AG04449 (cell line): ENCODE results near the gene ERG28.

Experiments used
- CTCF ChIA-PET: fragments of 350-600 bp; formaldehyde crosslinking; extraction: SDS; loops from one replicate; lab custom pipeline; 2021; ENCODE audit warnings: antibody characterized with exemption; lab: Yijun Ruan, JAX
- POLR2A ChIA-PET: fragments of 400-600, 350-600 bp; formaldehyde crosslinking; extraction: SDS; loops from one replicate; lab custom pipeline; 2020; ENCODE audit warnings: antibody characterized with exemption, inconsistent platforms; lab: Yijun Ruan, JAX
- DNase-seq: peaks from one replicate; pipeline ENCODE4 v3.0.0-alpha.2; 2010; ENCODE audit warnings: low read depth, low spot score
- H3K4me3 ChIP-seq: 2 replicates; pipeline ENCODE4 v1.5.1; 2011; ENCODE audit warnings: low read depth, mild to moderate bottlenecking, control low read depth, low read length
- TF ChIP-seq, protein P1 (sequence below): IDR thresholded peaks from one replicate; pipeline ENCODE4 v1.5.1; 2011; ENCODE audit warnings: mild to moderate bottlenecking, moderate library complexity, low read length, control low read depth, inconsistent platforms; ENCODE audit not compliant: insufficient read depth; ENCODE audit errors: missing control alignments

The ERG28 gene

DNA sequence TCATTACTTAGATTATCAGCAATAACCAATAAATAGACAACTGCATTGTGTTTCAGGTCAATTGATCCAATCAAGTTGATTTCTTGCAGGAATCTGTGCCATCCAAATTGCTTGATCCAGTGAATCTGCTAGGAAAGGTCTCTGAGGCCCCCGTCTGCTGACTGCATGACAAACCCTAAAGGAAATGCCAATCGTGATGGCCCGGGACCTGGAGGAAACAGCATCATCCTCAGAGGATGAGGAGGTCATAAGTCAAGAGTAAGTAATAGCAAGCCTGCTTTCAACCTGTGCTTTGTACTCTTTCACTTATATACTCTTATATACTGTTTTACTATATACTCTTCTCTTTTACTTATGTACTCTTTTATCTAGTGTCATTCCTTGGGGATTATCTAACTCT, 2.3 kb upstream of the ERG28 start:
- TF ChIP-seq, protein P1, sequence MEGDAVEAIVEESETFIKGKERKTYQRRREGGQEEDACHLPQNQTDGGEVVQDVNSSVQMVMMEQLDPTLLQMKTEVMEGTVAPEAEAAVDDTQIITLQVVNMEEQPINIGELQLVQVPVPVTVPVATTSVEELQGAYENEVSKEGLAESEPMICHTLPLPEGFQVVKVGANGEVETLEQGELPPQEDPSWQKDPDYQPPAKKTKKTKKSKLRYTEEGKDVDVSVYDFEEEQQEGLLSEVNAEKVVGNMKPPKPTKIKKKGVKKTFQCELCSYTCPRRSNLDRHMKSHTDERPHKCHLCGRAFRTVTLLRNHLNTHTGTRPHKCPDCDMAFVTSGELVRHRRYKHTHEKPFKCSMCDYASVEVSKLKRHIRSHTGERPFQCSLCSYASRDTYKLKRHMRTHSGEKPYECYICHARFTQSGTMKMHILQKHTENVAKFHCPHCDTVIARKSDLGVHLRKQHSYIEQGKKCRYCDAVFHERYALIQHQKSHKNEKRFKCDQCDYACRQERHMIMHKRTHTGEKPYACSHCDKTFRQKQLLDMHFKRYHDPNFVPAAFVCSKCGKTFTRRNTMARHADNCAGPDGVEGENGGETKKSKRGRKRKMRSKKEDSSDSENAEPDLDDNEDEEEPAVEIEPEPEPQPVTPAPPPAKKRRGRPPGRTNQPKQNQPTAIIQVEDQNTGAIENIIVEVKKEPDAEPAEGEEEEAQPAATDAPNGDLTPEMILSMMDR, result no peak
- CTCF ChIA-PET, result interaction anchor here (1.8 to 2.8 kb wide), 2 partner anchors 8 to 86 kb away, joined by 9 to 18 read pairs; no protein-coding TSS in a partner anchor
- POLR2A ChIA-PET, result no interaction called here
- no peak for DNase-seq
- no peak overlapping the region for H3K4me3 ChIP-seq

DNA sequence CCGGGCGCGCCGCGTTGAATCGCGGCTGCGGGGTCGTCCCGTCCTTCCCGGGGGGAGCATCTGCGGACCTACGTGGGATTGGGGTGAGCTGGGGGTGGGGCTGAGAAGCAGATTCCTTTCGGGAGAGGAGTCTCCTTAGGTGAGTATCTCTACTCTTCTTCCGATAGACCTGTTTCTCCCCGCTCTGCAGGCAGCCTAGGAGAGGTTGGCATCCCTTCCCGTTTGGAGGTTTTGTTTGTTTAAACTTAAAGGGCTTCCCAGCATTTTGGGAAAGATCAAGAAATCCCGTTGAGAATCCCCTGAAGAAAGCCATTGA, 781 bp upstream of the ERG28 start:
- no peak for DNase-seq
- CTCF ChIA-PET, result interaction anchor here (1.5 to 17.3 kb wide), 3 partner anchors 10 to 172 kb away, joined by 4 to 896 read pairs (median 14); partner anchors contain the start of gene FLVCR2
- H3K4me3 ChIP-seq, result peak overlapping the region; percentile 98
- POLR2A ChIA-PET, result interaction anchor here (1.7 kb wide), 1 partner anchor 25 kb away, joined by 4 read pairs; no protein-coding TSS in a partner anchor
- TF ChIP-seq, protein P1, result no peak

DNA sequence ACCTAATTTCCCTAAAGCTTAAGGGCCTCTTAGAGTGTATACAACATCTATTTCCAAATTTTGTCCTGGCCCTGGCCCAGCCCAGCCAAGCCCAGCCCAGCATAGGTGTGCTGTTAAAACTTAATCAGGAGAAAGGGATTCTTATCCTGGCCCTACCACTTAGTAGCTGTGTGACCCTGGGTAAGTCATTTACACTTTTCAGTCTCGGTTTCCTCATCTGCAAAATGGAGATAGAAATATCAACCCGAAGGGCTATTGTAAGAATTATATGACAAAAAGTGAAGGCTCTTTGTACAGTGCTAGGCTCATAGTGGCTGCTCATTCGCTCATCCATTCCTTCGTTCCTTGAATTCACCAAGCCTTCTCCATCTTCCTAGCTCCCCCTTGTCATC, 442 bp downstream of the ERG28 start:
- ChIA-PET POLR2A (interaction anchor here (1.7 kb wide), 1 partner anchor 24 kb away, joined by 4 read pairs; no protein-coding TSS in a partner anchor), CTCF (interaction anchor here (1.0 to 17.3 kb wide), 8 partner anchors 8 to 324 kb away, joined by 3 to 896 read pairs (median 6); partner anchors contain the start of gene FLVCR2)
- TF ChIP-seq, protein P1, result no peak
- peak overlapping the region; percentile 98 for H3K4me3 ChIP-seq
- no peak for DNase-seq

DNA sequence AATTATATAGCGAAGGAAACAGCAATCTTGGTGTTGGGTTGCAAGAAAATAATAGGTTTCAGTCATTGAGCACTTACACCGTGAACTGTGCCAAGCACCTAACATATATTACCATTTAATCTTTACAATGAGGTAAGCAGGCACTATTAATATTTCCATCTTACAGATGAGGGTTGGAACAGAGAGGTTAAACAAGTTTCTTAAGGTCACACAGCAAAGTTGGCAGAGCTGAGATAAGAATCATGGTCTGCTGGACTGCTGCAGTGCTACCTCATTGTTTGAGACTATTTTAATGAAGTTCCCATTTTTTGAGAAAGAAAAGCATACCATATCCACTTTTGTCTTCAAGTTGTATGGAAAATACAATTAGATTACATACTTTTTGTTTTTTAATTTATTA, 1.7 kb downstream of the ERG28 start:
- TF ChIP-seq, protein P1, result no peak
- H3K4me3 ChIP-seq, result no peak overlapping the region
- ChIA-PET POLR2A (no interaction called here), CTCF (interaction anchor here (2.6 to 17.3 kb wide), 3 partner anchors 11 to 98 kb away, joined by 9 to 896 read pairs (median 53); partner anchors contain the start of gene FLVCR2)
- no peak for DNase-seq

DNA sequence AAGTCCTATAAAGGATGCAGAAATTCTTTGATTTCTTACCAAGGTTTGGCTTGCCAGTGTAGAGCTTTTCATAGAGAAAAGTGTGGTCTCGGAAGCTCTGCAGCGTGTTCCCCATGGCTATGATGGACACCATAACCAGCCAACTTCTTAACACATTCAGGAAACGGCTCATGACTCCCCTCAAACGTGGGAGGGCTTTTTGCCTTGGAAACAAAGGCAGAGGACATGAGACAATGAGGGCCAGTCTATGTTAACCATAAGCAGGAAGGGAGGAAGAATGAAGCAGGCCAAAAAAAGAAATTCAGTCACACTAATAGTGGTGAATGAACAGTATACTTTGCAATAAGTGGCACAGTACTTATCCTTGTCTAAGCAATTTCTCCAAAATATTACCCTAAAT, 3.3 kb downstream of the ERG28 start:
- no peak for DNase-seq
- ChIA-PET POLR2A (no interaction called here), CTCF (interaction anchor here (1.1 to 17.3 kb wide), 6 partner anchors 9 to 96 kb away, joined by 3 to 896 read pairs (median 29); partner anchors contain the start of gene FLVCR2)
- TF ChIP-seq, protein P1, result no peak
- H3K4me3 ChIP-seq, result no peak overlapping the region

DNA sequence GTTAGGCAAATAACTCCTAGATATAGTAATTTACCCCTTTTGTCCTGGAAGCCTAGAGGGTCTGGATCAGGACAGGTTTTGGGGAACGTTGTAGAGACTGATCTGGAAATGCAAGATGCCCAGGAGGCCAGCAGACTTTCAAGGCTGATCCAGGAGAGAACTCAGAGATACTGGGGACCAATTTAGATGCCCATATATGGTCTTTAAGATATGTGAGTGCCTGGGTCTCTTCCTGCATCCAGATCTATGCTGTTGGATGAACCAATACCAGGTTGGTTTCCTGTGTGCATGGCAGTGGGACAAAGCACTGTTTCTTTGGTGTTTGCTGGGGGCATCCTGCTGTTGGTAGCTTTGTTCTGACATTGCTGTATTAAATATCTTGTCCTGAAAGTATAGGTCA, 5.4 kb downstream of the ERG28 start:
- ChIA-PET POLR2A (interaction anchor here (0.7 kb wide), 1 partner anchor 78 kb away, joined by 6 read pairs; no protein-coding TSS in a partner anchor), CTCF (interaction anchor here (0.6 to 17.3 kb wide), 26 partner anchors 8 to 349 kb away, joined by 3 to 896 read pairs (median 7); partner anchors contain the start of gene FLVCR2)
- TF ChIP-seq, protein P1, result no peak
- no peak for DNase-seq
- no peak overlapping the region for H3K4me3 ChIP-seq
